HL-60 (cell line): ENCODE results near the gene EEF1A2.

Source experiments
- POLR2AphosphoS5 ChIP-seq: IDR thresholded peaks from 2 replicates; pipeline ENCODE4 v1.6.1; 2012; ENCODE audit warnings: low read depth
- SPI1 ChIP-seq: IDR thresholded peaks from 2 replicates; pipeline ENCODE4 v1.6.1; 2012; ENCODE audit warnings: low read depth, mild to moderate bottlenecking, borderline replicate concordance
- TF ChIP-seq, protein P1 (sequence below): IDR thresholded peaks from one replicate; pipeline ENCODE4 v1.5.1; 2011; ENCODE audit warnings: low read length, control low read depth, inconsistent platforms; ENCODE audit not compliant: insufficient read depth

DNA sequence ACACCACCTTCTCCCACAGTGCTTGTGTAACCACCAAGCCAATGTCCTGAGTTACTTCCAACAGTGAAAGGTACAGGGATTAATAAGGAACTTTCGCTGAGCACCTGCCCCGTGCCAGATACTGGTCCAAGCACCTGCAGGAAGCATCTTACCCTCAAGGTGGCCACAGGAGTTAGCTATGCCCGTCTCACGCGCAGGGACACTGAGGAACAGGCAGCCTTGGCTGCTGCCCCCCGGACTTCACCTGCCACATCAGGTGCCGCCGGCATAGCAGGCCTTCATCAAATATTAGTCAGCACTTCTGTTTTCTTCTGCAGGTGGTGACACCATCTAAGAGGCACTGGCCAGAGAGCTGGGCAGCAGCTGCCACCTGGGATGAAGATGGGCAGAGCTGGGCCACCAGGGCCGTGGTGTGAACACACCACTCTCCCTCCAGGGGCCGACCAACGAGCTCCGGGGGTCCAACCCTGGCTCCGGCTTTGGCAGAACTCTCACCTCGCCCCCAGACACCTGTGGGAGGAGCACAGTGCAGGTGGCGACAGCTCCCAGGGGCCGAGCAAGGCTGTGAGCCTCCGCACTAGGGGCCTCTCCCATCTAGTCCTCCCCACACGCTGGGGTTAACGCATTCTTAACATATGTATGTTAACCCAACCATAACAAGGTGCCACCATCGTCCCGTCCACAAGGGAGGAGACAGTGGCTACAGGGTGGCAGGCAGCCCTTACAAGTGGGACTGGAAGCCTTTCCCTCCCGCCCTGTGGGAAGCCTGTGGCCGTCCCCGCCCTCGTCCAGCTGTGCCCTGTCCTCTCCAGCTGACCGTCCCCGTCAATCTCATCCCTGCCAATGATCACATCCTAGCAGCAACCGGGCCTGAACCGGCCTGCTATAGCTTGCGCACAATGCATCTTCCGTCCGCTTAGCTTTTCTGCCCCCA lies 18.8 kb upstream of the EEF1A2 start:
- TF ChIP-seq, protein P1, sequence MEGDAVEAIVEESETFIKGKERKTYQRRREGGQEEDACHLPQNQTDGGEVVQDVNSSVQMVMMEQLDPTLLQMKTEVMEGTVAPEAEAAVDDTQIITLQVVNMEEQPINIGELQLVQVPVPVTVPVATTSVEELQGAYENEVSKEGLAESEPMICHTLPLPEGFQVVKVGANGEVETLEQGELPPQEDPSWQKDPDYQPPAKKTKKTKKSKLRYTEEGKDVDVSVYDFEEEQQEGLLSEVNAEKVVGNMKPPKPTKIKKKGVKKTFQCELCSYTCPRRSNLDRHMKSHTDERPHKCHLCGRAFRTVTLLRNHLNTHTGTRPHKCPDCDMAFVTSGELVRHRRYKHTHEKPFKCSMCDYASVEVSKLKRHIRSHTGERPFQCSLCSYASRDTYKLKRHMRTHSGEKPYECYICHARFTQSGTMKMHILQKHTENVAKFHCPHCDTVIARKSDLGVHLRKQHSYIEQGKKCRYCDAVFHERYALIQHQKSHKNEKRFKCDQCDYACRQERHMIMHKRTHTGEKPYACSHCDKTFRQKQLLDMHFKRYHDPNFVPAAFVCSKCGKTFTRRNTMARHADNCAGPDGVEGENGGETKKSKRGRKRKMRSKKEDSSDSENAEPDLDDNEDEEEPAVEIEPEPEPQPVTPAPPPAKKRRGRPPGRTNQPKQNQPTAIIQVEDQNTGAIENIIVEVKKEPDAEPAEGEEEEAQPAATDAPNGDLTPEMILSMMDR: no peak
- TF ChIP-seq POLR2AphosphoS5 (no peak), SPI1 (no peak)
